CD4-positive, alpha-beta T cell treated with Interferon alpha-2 for 1 hour (primary cell): Measurements from ENCODE around the gene FNIP2.
"Not testable (repeated sequence)": the region's sequence is repeated elsewhere in the genome, so short reads cannot be mapped to it uniquely, and the experiment has no call there.

Experiments
- DNase-seq, 2 donors: peaks; one replicate each; pipeline ENCODE4 v3.0.0-alpha.2; 2020 to 2022

Gene FNIP2

DNA sequence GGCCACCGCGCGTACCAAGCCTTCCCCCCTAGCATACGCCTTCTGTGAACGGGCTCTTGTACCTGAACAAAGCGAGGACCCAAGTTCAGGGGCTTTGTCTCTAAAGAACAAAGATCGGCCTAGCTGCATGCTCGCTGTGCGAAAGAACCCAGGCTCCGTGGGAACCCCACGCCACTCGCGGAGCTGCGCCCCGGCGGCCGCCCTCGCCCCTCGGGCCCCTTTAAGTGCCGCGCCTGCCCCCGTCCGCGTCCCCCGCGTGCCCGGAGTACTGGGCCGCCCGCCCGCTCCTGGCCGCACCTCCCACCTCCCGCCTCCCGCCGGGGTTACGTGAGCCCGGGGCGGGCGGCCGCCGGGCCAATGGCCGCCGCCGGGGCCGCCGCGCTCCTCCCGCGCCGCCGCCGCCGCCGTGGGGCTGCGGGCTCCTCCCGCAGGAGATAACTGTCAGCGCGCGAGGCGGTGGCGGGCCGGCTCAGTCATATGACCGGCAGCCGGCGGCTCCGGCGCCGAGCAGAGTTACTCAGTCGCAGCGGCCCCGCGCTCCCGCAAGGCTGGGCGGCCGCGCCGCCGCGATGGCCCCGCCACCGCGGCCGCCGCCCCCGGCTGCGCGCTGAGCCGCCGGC lies at the start of gene FNIP2:
Gene FNIP2, plus strand, starts transcription at position 472 of the 620 bp plus-strand sequence. CDS start 187 bp downstream, outside the sequence.
- peak; percentile 60 to 80 for DNase-seq

DNA sequence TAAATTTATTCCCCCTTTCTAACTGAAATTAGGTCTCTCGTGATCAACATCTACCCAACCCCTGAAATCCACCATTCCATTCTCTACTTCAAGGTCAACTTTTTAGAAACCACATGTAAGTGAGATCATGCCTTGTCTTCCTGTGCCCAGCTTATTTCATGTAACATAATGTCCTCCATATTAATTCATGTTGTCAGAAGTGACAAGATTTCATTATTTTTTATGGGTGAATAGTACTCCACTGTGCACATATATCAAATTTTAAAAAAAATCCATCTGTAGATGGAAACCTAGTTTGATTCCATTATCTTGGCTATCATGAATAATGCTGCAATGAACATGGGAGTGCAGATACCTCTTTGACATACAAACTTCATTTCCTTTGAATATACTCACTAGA lies 47.1 kb upstream of the FNIP2 start:
- no peak for DNase-seq

DNA sequence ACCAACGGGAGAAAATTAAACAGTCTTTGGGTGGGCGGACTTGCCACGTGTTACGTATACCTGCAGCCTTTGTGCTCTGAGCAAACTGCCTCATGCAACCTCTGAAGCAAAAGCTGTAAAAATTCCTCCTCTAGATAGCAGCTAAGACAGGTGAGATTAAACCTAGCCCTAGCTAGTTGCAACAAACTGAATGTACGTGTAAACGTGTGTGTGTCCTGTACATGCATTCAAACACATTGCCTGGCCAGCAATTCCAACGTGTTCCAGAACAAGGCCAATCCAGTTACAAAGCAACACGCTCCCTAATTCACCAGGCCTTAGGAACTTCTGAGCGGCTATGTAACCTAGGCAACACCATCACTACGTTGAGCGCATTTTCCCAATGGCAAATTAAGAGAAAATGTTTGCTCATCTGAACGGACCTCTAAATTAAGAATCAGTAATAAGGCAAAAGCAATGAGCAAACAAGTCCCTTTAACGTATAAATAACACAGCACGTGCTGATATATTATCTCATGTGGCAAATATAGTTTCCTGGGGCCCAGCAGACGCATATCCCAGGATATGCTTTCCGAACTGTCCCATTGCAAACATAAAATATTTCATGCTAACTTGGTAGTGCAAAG lies 46.4 kb upstream of the FNIP2 start:
- DNase-seq = peak in 1 of 2 donors; percentile 19

DNA sequence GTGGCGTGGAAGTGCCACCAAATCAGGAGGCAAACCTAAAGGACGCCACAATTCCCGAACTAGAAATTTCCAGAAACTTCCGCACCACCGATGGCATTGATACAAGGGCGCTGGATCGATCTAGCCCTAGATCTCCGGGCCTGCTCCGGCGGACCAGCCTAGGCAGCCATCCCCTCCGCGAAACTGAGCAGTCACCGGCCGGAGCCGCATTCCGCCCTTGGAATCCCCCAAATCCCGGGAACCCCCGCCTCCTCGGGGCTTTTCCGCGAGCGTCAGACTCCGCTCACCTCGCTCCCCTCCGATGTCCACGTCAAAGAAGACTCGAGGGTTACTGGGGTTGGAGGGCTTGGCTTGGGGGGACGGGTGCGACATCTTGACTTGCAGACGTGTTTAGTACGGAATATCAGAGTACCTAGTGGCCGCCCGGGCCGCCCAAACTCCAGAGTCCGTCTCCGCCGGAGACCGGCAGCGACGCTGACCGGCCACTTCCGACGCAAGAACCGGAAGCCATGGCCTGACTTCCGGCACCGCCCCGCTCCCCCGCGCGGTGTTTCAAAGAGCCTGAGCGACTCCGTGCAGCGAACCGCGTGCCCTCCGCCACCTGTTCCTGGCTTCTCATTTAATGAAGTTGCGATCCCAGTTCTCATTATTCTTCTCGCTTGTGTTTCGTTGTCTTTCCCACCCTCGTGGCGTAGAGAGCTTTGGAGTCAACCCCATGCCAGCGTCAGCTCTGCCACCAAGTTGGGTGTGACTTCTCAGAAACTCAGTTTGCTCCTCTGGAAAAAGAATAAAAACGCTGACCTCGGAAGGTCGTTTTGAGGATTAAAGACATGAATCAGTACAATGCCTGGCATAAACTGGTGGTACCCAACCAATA lies 45.7 kb upstream of the FNIP2 start, which contains the start of gene PPID:
Gene PPID, minus strand, starts transcription at position 480 of the 877 bp plus-strand sequence. Its CDS starts 108 bp downstream, at position 372.
- peak; percentile 78 to 84 for DNase-seq

DNA sequence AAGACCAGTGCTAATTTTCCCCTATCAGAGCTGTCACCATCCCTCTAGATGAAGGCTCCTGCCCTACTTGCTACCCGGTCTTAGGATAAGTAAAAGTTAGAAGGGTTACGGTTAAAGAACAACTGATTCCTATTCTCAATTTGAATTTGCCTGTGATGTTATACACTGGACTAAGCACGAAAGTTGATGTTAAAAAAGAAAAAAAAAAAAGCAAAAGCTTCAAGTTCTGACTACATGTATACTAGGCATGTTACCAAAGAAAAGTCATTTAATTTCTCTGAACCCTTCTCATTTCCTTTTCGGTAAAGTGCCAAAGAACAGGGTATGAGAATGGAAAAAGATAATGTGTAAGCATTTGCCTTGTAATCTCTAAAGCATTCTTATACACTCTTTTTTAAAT lies 44.2 kb upstream of the FNIP2 start:
- no peak for DNase-seq

DNA sequence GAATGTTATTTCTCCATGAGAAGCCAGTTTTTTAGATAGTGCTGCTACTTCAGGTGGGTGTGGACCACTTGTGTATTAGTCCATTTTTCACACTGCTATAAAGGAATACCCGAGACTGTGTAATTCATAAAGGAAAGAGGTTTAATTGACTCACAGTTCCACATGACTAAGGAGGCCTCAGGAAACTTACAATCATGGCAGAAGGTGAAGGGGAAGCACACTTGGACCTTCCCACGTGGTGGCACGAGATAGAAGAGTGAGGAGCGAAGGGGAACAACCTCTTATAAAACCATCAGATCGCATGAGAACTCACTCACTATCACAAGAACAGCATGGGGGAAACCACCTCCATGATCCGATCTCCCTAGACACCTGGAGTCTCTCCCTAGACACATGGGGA lies 42.2 kb upstream of the FNIP2 start:
- DNase-seq = no peak

DNA sequence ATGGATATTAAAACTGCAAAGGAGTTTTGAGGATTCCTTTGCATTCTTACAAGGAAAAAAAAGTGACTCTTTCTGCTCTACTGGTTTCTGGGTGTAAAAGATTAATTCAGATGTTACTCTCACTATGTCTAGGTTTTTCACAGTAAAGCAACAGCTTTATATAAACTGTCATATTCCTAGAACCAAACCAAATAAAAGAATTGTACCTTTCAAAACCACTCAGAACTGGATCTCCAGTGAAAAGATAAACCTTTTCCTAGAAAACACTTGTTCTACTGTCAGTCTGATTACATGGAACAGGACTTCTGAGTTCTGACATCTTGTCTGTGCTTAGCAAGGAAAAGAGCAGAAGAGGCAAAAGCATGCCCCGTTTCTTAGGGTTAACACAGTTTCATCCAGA lies 40.6 kb upstream of the FNIP2 start:
- DNase-seq = no peak

DNA sequence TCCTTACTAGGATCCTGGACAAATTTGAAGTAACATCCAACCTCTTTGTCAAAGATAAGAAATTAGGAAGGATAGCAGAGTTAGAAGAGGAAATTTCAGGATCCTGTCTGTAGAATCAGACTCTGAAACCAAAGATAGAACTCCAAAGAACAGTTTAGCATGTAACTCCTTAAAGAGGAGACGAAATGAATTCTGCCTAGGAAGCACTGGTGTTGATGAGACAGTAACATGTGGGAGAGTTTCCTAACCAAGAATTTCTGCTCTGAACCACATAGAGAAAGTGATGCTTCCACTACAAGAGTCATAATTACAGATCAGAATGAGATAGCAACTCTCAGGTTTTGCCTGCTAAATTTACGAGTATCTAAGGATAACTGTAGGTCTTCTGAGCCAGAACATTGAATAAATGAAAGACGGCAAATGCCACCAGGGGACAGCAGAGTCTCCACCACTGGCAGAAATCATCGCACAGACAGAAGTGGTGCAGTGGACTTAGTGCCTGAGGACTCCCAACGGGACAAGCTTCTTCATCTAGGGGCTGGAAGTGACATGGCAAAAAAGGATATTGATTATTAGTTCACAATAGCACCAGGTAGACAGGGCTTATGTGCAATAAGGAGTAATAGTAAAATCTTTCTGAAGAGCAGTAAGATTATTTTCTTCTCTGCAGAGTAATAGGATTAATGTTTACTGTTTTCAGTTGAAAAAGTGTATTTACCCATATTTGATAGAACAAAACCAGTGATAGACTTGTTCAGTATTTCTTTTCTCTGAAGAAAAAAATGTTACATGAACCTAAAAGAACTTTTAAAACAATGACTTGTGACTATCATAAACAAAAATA lies 38.9 kb upstream of the FNIP2 start:
- DNase-seq = peak; percentile 46 to 65

DNA sequence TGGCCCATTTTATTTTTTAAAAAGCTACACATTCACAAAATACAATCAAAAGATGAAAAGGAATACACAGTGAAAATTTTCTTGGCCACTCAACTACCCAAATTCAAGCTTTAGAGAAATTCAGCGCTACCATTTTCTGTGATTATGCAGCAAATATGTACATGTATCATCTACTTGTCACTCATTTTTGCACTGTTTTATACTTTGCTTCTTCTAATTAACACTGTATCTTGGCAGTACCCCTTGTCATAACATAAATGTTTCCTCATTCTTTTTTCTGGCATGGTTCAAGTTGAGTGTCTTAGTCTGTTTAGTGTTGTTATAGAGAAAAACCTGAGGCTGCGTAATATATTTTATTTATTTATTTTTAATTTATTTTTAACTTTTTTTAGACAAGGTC lies 30.0 kb upstream of the FNIP2 start:
- DNase-seq = no peak

DNA sequence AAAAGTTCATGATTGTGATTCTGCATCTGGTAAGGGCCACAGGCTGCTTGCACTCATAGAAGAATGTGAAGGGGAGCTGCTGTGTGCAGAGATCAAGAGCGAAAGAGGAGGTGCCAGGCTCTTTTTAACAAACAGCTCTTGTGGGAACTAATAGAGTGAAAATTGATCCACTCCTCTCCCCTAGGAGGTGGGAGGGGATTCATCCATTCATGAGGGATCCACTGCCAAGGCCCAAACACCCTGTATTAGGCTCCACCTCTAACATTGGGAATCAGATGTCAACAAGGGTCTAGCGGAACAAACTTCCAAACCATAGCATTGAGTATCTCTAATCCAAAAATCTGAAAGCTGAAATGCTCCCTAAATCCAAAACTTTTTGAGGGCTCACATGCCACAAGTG lies 29.2 kb upstream of the FNIP2 start:
- no peak for DNase-seq

DNA sequence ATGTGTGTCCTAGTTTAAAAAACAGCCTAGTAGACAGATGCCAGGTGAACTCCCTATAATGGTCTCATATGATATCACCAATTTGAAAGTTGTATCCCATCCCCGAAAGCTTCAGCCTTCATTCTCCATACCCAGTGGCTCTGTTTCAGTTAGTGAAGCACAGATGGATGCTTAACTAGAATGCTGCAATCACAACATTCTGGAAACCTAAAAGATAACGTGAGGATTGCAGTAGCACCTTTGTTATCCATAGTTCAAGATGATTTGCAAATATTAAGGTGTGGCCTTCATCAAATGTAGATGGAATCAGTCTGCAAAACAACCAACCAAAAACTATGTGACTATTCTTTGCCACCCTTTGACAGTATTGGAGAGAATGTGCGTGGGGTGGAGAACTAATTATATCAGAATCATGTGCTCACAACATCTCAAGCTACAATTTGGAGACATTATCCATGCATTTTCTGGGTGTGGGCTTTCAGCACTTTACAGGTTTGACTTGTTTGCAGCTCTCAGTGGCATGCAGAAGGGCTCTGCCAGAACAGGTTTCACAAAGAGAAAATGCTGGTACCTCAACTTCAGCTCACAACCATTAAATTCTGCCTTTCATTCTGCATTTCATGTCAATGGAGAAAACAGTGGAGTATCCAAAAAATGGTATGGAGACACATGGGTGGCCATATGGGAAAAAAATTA lies 27.4 kb upstream of the FNIP2 start:
- no peak for DNase-seq

DNA sequence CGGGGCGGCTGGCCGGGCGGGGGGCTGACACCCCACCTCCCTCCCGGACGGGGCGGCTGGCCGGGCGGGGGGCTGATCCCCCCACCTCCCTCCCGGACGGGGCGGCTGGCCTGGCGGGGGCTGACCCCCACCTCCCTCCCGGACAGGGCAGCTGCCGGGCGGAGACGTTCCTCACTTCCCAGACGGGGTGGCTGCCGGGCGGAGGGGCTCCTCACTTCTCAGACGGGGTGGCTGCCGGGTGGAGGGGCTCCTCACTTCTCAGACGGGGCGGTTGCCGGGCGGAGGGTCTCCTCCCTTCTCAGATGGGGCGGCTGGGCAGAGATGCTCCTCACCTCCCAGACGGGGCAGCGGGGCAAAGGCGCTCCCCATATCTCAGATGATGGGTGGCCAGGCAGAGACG lies 22.3 kb upstream of the FNIP2 start:
- not testable (repeated sequence) for DNase-seq

DNA sequence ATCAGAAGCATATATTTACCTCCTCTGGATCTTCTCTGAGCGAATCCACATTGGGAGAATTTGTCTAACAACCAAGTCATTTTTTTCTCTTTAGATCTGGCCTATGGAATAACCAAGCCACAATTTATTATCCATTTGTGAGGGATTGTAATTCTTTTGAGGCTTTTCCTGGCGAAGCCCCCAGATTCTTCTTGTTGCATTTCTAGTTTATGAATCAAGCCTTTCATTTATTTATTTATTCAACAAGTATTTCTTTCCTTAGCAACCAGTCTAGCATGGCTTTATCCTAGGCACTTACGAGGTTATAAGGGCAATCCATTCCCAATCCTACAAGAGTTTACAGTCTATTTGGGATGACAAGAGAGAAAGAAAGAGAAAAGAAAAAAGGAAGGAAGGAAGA lies 18.4 kb upstream of the FNIP2 start:
- DNase-seq = no peak

DNA sequence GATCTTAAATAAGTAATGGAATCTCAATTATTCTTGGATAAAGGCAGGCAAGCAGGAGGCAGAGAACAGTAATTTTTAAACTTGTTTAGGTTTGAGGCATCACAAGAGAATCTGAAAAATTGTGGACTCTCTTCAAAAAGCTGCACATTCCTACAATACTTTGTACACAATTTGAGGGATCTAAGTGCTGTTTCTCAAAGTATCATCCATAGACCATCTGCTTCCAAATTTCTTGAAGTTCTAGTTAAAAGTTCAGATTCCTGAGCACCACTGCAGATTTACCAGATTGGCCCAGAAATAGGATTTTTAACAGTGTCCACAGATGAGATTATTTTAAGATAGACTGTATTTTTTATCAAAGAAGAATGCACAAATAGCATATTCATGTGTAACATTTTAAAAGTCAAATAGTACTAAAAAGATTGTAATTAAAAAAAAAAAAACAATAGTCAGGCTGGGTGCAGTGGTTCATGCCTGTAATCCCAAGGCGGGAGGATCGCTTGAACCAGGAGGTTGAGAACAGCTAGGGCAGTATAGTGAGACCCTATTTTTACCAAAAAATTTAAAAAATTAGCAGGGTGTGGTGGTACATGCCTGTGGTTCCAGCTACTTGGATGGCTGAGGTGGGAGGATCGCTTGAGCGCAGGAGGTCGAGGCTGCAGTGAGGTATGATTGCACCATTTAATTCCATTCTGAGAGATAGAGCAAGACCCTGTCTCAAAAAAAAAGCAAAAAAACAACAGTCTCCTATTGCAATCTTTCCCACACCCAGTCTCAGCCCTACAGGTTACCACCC lies 14.2 kb upstream of the FNIP2 start:
- no peak for DNase-seq

DNA sequence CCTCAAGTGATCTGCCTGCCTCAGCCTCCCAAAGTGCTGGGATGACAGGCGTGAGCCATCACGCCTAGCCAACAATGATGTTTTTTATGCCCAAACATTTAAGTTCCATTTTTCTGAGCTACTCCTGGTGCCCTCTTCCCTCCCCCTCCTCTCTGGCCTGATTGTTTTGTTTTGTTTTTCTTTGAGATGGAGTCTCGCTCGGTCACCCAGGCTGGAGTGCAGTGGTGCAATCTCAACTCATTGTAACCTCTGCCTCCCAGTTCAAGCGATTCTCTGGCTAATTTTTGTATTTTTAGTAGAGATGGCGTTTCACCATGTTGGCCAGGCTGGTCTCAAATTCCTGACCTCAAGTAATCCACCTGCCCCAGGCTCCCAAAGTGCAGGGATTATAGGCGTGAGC lies 13.0 kb upstream of the FNIP2 start:
- DNase-seq = not testable (repeated sequence)

DNA sequence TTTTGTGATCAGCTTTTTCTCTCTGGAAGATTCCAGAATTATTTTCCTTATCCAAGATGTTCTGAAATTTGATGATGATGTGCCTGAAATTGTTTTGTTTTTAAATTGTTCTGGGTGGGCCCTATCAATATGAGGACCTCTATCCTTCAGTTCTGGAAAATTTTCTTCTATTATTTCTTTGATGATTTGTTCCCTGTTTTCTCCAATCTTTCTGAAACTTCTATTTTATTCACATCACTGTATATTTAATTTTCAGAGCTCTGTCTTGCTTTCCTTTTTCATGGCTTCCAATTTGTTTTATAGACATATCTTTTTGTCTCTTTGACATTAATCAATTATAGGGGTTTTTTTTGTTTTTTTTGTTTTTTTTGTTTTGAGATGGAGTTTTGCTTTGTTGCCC lies 12.2 kb upstream of the FNIP2 start:
- DNase-seq = no peak

DNA sequence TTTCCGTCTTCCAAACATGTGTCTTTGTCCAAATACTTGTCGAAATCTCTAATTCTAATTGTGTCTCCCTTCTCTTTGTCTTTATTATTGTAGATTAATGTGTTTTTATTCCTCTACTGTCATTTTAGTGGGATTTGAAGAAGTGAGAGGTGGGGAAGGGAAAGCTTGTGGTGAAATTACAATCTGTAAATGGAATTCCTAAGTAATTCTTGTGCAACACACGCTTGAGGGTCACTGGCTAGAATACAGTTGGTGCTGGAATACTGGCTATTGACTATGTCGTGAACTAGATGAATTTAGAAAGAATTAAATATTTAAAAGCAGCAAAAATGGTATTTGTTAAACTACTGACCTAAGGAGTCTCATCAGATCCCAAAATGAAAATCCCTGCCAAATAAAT lies 10.7 kb upstream of the FNIP2 start:
- DNase-seq = no peak

DNA sequence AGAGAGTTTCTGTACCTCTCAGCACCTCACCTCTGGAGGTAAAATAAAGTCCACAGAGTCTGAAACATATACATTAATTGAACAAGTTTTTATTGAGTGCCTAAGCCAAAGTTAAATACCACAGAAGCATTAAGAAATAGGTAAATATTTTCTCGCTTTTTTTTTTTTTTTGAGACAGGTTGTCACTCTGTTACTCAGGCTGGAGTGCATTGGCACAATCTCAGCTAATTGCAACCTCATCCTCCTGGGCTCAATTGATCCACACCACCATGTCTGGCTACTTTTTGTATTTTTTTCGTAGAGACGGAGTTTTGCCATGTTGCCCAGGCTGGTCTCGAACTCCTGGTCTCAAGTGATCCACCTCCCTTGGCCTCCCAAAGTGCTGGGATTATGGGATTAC lies 10.1 kb upstream of the FNIP2 start:
- no peak for DNase-seq

DNA sequence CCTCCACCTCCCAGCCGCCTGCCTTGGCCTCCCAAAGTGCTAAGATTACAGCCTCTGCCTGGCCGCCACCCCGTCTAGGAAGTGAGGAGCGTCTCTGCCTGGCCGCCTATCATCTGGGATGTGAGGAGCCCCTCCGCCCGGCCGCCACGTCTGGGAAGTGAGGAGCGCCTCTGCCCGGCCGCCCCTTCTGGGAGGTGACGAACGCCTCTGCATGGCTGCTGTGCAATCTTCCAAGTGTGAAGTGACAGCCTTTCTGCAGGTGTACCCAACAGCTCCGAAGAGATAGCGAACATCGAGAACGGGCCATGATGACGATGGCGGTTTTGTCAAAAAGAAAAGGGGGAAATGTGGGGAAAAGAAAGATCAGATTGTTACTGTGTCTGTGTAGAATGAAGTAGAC lies 9.3 kb upstream of the FNIP2 start:
- not testable (repeated sequence) for DNase-seq

DNA sequence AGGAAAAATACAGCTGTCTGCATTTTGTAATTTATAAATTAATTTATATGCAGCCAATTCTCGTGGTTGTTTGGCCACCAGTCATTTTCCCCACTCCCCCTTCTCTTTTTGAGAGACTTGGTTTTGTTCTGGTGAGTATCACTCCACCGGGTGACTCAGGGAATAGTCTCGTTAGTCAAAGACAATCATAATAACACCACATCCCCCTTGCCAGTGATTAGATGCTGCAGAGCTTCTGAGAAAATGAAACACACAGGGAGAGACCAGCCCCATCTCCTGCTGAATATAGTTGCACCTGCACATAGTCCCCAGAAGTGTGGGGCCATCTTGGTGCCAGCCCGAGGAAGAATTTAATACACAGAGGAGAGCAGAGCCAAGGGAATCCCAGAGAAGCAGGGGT lies 8.0 kb upstream of the FNIP2 start:
- no peak for DNase-seq

DNA sequence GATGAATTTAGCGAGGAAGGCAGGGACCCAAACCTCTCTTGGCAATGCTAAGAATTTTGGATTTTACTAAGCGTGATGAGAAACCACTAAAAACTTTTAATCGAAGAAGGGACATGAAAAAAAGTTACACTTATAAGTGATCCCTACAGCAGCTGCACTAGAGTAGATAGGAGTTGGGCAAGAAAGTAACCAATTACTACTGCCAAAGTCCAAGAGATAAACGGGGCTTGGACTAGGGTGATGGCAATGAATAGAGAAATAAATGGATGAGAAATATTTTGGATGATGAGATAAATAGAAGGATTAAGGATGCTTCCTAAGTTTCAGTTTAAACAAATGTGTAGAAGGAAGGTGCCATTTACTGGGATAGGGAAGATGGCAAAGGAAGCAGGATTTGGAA lies 6.3 kb upstream of the FNIP2 start:
- DNase-seq = no peak
